Stromal cell of bone marrow (primary cell): ENCODE data around the gene RAB40B.
A peak's percentile ranks its signal among the peaks of the same experiment; 100 is the strongest.

Source experiments
- DNase-seq: peaks from one replicate; pipeline ENCODE4 v3.0.0-alpha.2; 2012; ENCODE audit warnings: low read depth

The RAB40B gene

DNA sequence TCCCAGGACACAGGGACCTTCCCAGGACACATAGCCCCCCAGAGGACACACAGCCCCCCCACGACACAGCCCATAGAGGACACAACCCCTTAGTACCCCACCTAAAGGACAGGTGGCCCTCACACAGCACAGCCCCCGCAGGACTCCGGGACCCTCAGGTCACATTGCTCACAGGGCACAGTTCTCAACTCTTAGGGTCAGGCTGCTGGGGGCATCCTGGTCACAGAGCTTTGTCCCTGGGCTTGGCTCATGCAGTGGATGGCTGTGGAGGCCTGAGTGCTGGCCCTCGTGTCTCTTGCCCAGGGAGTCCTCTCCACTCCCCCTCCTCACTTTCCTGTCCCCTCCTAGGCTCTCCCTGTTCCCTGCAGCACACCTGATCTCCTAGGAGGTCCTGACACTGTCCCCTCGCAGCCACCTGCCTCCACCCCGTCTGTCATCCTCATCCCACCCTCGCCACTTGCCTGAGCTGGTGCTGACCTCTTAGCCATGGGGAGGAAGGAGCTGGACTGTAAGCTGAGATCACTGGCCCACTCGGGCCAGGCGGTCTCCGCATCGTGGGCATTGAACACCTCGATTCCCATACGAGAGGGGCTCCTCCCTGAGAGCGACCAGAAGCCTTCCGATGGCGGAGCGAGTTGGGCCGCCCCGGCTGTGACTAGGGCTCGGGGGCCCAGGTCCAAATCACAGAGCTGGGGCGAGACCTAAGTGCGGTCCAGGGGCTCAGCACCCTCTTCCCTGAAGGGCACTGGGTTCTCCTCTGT lies 48.8 kb downstream of the RAB40B start:
- no peak for DNase-seq

GRCh38 chr17:82648742-82649331 lies 49.7 kb downstream of the RAB40B start:
- DNase-seq: no peak

- peak; percentile 92 for DNase-seq
Observed at GRCh38 chr17:82648165-82648668, 50.3 kb downstream of the RAB40B start, which contains the start of gene WDR45B. Gene WDR45B, minus strand, starts transcription at chr17:82648444. Its CDS starts 104 bp downstream, at chr17:82648340.

DNA sequence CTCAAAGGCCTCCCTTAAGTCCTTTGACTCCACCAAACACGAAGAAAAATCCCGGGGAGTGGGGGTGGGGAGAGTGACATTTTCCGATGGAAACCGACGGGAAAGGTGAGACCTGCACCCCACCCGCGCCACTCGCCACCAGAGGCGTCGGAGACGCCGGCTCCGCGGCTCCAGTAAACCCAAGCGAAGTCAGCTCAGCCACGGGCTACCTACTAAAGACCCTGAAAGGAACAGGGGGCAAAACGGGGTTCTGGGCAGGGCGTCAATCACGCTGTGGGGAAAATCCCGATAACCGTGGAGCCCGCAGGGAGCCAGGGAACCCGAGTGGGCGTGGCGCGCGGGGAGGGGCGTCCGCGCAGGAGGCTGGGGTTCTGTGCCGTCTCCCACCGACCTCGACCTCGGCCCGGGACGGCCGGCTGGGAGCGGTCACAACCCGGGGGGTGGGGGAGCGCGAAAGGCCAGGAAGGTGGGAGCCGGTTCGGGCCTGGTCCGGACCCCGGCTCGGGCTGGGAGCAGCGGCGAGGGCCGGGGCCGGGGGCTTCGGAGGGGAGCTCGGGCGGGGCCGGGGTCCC lies 50.8 kb downstream of the RAB40B start:
- DNase-seq: no peak

DNA sequence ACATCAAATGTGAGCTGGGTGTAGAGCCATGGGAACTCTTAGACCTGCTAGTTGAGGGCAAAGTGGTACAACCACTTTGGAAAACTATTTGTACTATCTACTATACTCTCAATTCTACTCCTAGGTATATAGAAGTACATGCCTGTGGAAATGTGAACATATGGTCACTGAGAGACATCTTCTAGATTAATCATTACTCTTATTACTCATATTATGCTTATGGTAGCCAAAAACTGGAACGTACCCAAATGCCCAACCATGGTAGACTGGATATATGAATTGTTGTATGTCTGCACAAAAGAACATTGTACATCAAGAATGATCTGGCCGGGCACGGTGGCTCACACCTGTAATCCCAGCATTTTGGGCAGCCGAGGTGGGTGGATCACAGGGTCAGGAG lies 53.0 kb downstream of the RAB40B start:
- no peak for DNase-seq

DNA sequence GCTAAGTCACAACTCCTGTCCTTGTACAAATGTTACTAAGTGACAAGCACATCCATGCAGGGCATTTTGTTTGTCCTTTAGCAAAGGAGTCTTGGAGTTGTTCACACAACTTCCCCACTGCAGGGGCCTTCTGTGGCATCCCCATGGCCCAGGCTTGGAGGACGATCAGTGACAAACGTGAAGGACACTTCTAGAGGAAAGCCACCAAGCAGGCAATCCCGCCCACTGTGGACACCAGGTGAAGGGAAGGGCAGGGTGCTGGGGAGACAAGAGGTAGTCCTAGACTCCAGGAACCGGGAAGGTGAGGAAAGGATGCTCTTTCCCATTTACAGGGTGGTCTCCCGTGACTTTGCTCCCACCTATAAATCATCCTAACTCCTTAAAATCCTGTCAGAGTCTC lies 54.4 kb downstream of the RAB40B start:
- no peak for DNase-seq

DNA sequence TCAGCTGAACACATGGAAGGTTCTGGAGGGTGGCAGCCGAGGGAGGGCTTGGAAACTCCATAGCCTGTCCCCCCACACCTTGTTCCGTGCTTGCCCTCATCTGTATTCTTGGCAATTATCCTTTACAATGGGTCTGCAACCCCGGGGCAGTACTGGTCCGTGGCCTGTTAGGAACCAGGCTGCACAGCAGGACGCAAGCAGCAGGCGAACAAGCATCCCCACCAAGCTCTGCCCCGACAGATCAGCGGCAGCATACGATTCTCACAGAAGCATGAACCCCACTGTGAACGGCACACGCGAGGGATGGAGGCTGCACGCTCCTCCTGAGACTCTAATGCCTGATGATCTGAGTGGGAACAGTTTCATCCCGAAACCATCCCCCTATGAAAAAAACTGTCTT lies 56.5 kb downstream of the RAB40B start:
- no peak for DNase-seq

GRCh38 chr17:82640036-82640435 lies 58.5 kb downstream of the RAB40B start:
- no peak for DNase-seq

- DNase-seq: no peak
Observed at GRCh38 chr17:82639628-82640027, 58.9 kb downstream of the RAB40B start.

DNA sequence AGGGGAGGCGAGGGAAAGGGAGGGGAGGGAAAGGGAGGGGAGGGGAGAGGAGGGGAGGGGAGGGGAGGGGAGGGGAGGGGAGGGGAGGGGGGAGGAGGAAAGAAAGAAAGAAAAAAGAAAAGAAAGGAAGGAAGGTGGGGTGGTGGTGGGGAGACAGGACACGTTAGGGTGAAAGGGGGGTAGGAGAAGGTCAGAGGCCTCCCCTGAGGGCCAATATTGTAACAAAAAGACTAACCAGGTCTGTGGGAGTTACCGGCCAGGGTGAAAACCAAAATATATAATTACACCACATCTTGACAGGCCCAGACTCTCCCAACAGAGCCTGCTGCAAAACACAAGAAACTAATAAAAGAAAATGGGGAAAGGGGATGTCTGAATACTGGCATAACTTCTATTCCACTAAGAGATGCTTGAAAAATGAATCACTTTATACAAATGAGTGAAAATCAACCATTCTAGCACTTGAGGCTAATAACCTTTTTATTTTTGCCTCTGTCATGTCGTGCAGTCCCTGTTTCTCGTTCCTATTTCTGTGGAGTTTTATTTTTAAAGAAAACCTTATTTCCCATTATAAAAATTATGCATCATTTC lies 60.2 kb downstream of the RAB40B start:
- DNase-seq: no peak

DNA sequence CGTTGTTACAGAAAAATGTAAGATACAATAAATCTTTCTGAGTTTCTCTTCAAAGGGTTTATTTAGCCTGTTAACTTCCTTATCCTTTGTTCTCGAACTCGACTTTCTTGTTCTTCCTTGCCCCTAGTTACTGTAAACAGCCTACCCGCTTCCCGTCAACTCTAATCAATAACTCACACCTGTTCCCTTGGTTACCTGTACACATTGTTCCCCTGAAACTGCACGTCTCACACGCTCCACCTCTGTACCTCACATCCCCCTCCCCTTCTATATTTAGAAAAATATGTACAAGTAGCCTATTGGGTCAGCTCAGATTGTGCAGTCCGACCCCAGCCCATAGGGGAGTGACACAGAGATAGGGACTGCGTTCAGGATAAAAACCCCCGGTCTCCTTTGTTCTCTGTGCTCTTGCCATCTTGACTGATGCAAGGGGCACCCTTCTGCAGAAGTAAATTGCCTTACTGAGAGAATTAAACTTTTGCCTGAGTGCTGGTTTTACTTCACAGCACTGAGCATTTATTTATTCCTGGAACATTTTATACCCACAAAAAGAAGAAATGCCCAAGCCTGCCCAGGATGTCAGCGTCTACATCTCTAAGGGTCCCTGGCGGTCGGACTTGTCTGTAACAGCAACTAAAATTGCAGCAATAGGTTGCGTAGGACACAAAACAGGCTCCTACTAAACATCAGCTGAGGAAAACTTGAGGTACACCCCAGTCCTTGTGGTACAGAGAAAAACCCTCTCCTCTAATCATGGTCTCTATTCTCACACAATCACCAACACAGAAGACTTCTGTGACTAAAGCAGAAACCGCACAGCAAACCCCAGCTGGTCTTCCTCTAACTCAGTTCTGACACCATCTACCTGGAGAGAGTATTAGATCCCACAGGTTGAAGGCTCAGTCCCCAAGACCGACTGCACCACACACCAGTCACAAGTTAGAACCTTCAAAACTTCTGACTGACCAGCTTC lies 61.6 kb downstream of the RAB40B start:
- no peak for DNase-seq

- no peak for DNase-seq
Observed at GRCh38 chr17:82633343-82633742, 65.2 kb downstream of the RAB40B start.

DNA sequence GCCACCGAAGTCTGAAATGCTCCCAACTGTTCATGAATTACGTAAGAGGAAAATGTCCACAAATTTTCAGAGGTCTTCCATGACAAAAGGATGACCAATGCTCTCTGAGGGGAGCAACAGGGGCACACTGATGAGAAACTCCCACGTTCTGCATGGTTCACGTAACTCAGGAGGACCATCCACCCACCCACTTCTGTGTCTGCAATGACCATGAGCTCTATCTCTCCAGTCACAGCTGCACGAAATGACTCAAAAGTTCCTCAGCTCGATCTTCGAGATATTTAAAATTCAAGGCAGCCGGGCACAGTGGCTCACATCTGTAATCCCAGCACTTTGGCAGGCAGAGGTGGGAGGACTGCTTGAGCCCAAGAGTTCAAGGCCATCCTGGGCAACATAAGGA lies 66.0 kb downstream of the RAB40B start:
- DNase-seq: no peak

DNA sequence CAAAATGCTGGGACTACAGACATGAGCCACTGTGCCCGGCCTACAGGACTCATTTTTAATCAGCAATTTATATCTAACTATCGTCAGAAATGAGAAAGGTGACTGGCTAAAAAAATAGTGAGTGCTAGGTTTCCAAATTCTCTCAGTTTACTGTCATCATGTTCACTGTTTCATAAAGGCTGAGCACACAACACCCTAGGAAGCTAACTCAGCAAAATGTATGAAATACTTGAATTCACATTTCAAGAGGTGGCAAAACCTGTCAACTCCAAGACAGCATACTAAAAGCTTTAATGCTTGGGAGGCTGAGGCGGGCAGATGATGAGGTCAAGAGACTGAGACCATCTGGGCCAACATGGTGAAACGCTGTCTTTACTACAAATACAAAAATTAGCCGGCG lies 67.0 kb downstream of the RAB40B start:
- DNase-seq: no peak

DNA sequence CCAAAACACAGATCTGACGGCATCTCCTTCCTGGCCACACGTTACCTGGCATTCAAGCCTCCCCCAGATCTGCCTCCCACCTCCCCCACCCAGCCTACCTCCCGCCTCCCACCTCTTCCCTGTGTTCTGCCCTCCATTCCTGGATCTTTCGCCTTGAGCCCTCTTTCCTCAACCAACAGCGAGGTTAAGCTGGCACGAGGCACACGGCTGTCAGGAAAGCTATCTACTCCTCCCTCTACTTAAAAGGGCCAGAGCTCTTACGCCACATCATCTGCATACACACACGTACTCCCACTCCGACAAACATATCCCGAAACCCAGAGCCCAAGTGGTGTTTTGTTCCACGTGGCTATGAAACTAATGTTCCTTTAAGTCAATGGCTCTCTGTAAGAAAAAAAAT lies 68.3 kb downstream of the RAB40B start:
- no peak for DNase-seq

DNA sequence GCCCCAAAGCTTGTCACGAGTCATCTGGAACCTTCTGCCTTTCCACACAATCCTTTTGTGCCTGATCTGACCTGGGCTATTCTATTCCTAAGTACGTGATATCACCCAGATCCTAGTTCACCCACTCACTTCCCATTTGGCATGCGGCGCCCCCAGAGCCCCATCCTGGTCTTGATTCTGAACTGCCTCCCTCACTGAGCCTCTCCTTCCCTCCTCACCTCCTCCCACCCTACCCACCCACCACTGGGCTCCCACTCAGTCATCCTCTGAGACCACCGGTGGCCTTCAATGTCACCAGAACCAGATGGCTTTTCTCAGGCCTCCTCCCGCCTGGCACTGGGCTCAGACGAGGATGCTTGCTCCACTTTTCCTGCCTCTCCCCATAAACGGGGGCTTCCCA lies 68.8 kb downstream of the RAB40B start:
- no peak for DNase-seq

GRCh38 chr17:82627405-82627804 lies 71.1 kb downstream of the RAB40B start:
- DNase-seq: no peak

DNA sequence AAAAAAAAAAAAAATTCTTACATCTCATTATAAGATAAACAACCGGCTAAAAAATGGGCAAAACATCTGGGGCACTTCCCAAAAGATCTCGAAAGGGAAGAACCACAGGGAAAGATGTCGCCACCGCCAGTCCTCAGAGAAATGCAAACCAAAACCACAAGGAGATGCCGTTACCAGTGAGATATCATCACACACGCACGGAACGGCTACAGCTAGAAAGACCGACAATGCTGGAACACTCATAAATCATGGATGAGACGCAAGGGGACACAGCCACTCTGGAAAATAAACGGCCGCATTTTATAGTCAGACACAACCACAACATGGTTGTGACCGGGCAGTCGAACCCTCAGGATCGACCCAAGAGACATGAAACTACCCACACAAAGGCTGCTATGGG lies 74.8 kb downstream of the RAB40B start:
- peak; percentile 28 for DNase-seq

DNA sequence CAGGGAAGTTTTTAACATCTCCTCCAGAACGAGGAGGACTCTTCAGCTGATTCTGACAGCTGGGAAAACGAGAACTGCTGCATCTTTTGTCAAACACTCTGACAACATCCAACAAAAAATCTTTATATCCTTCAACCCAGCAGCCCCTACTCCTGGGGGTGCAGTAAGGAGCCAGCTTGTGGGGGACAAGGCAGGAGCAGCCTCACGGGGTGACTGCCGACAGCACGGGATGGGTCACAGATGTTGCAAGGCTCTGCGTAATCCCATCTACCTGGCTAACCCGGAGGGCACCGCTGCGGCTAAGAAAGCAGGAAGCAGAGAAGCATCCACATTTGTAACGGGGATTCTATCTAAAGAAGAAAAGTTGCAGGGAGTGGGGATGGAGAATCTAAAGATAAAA lies 78.9 kb downstream of the RAB40B start:
- DNase-seq: no peak

DNA sequence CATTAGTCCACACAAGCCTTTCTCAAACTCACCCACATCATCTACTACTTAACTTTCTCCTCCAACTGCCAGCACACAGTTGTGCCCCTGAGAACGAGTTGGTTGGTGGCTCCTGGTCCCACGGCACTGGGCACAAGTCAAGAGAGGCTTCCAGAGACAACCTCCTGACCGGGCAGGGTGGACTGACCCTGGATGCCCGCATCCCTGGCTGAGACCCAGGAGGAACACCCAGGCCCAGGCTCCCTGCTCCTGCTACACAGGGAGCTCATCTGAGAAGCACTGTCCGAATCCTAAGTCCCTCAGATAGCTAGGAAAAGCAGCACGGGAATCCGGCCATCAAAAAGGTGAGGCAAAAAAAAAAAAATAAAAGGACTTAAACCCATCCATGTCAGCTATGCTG lies 79.3 kb downstream of the RAB40B start:
- DNase-seq: no peak

DNA sequence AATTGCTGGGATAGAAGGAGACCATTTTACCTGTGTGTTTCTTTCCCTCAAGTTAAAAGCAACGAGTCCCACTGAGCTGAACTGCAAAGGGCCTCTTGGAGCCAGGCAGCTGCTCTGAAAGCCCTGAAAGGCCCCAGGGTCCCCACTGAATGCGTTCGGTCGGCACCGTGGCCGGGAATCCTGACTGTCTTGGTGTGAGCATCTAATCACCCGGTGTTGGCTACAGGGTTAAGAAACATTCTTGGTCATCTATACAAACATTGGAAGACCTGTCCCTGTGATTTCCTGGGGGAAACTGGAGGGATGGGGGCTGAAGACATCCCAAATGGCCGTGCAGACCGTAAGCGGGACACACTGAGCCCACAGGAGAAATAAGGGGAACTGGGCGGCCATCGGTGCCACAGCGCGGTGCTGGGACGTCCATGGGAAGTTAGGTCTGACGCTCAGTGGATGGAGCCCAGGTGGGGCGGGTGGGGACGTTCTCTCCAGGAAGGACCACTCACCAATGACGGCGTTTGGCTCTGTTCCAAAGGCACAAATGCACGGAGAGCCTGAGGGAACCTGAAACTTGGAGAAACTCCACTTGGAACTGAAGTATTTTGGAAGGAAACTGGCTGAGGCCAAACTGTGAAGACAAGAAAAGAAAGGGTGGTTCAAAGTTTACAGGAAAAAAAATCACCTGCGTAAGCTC lies 82.3 kb downstream of the RAB40B start:
- no peak for DNase-seq
